H1 (cell line): Measurements from ENCODE around the gene LPGAT1. TPM values are rescaled to one million over a fixed set of nuclear protein-coding genes. Genes with fewer than 3 reads are reported as not detected.

Source experiments
- CTCF ChIA-PET: fragments of 300-600 bp; sonication (Branson Sonifier 250); formaldehyde crosslinking; loops from one replicate; lab custom pipeline; 2021; ENCODE audit not compliant: partially characterized antibody; lab: Charles Lee
- POLR2A ChIA-PET: fragments of 300-600 bp; sonication (Branson Sonifier 250); formaldehyde crosslinking; loops from one replicate; lab custom pipeline; 2021; ENCODE audit warnings: inconsistent platforms; ENCODE audit not compliant: partially characterized antibody; lab: Charles Lee
- DNase-seq, 2 experiments: peaks; one replicate each; pipeline versions ENCODE4 v3.0.0 to v3.0.0-alpha.2; 2010 to 2022; ENCODE audit warnings: low spot score in 2 of 2, low read depth in 1 of 2, mixed read lengths in 1 of 2
- FAIRE-seq: peaks from 2 replicates; lab custom pipeline; 2011; peaks lifted over from hg19 to GRCh38; lab: Jason Lieb, UNC
- H2AFZ ChIP-seq: 2 replicates; pipeline ENCODE4 v1.8.1; 2012; ENCODE audit warnings: low read length, inconsistent platforms
- H2AK5ac ChIP-seq: 2 replicates; pipeline ENCODE4 v1.6.1; 2013; ENCODE audit warnings: low read depth, low read length
- H2BK120ac ChIP-seq: replicated peaks from 2 replicates; pipeline ENCODE3; 2013; ENCODE audit warnings: low read depth, low read length, inconsistent platforms
- H2BK12ac ChIP-seq: 2 replicates; pipeline ENCODE4 v1.6.1; 2013; ENCODE audit warnings: low read depth, low read length
- H2BK15ac ChIP-seq: 2 replicates; pipeline ENCODE4 v1.6.1; 2013; ENCODE audit warnings: low read length
- H2BK20ac ChIP-seq: 2 replicates; pipeline ENCODE4 v1.6.1; 2013; ENCODE audit warnings: low read length
- H2BK5ac ChIP-seq: 2 replicates; pipeline ENCODE4 v1.6.1; 2013; ENCODE audit warnings: low read depth, low read length
- H3K14ac ChIP-seq: 2 replicates; pipeline ENCODE4 v1.6.1; 2013; ENCODE audit warnings: inconsistent platforms; ENCODE audit not compliant: insufficient read length
- H3K18ac ChIP-seq: 2 replicates; pipeline ENCODE4 v1.6.1; 2013; ENCODE audit warnings: low read length; ENCODE audit errors: extremely low read depth
- H3K23ac ChIP-seq: 2 replicates; pipeline ENCODE4 v1.6.1; 2013; ENCODE audit warnings: inconsistent platforms; ENCODE audit not compliant: insufficient read length
- H3K23me2 ChIP-seq: 2 replicates; pipeline ENCODE4 v1.6.1; 2013; ENCODE audit warnings: low read depth, low read length
- H3K27ac ChIP-seq: 2 replicates; pipeline ENCODE4 v1.6.1; 2011; ENCODE audit warnings: low read depth, low read length, inconsistent platforms
- H3K27me3 ChIP-seq, 4 experiments: replicated peaks in 1 of 4; 1 replicate in 1 of 4; 2 replicates in 3 of 4; pipeline versions ENCODE4 v1.6.1 to v1.8.1; 2011 to 2013; ENCODE audit warnings: low read length in 3 of 4, mild to moderate bottlenecking in 3 of 4, inconsistent platforms in 2 of 4, mixed read lengths in 2 of 4, moderate library complexity in 1 of 4; ENCODE audit not compliant: control insufficient read depth in 3 of 4, insufficient read depth in 3 of 4; ENCODE audit errors: extremely low read depth in 1 of 4
- H3K36me3 ChIP-seq, 4 experiments: 2 replicates each; pipeline versions ENCODE4 v1.6.1 to v1.8.1; 2011 to 2013; ENCODE audit warnings: mild to moderate bottlenecking in 4 of 4, low read length in 3 of 4, moderate library complexity in 2 of 4, control low read depth in 1 of 4, inconsistent platforms in 1 of 4; ENCODE audit not compliant: insufficient read depth in 4 of 4, control insufficient read depth in 2 of 4
- H3K4ac ChIP-seq: replicated peaks from 2 replicates; pipeline ENCODE3; 2013; ENCODE audit warnings: low read length, low read depth, mixed read lengths, inconsistent platforms; ENCODE audit not compliant: insufficient read length
- H3K4me1 ChIP-seq, 4 experiments: replicated peaks in 1 of 4; 1 replicate in 1 of 4; 2 replicates in 3 of 4; pipeline versions ENCODE4 v1.6.1 to v1.8.1; 2011 to 2013; ENCODE audit warnings: low read length in 3 of 4, inconsistent platforms in 2 of 4, mixed read lengths in 1 of 4; ENCODE audit not compliant: insufficient read depth in 4 of 4, control insufficient read depth in 3 of 4
- H3K4me2 ChIP-seq, 2 experiments: 2 replicates each; pipeline versions ENCODE4 v1.6.1 to v1.8.1; 2011 to 2013; ENCODE audit warnings: low read depth in 2 of 2, low read length in 2 of 2, control low read depth in 1 of 2, inconsistent platforms in 1 of 2, mild to moderate bottlenecking in 1 of 2; ENCODE audit not compliant: insufficient read depth in 1 of 2
- H3K4me3 ChIP-seq, 4 experiments: fragments of 200-600, 300-600 bp in 1 of 4; sonication (generic), shearing (Covaris generic), sonication (Bioruptor Twin) in 1 of 4; 2 replicates each; pipeline versions ENCODE4 v1.5.1 to v1.8.1; 2011 to 2016; ENCODE audit warnings: low read length in 4 of 4, low read depth in 3 of 4, control low read depth in 2 of 4, inconsistent platforms in 2 of 4, mild to moderate bottlenecking in 2 of 4, mixed read lengths in 1 of 4, moderate library complexity in 1 of 4; ENCODE audit not compliant: insufficient read depth in 2 of 4; ENCODE audit errors: extremely low read depth in 1 of 4
- H3K56ac ChIP-seq: replicated peaks from 2 replicates; pipeline ENCODE3; 2013; ENCODE audit warnings: low read depth, mild to moderate bottlenecking, mixed read lengths, low read length, inconsistent platforms; ENCODE audit not compliant: insufficient read length
- H3K79me1 ChIP-seq: 2 replicates; pipeline ENCODE4 v1.6.1; 2013; ENCODE audit warnings: low read depth, low read length, control low read depth
- H3K79me2 ChIP-seq, 2 experiments: 2 replicates each; pipeline versions ENCODE4 v1.6.1 to v1.8.1; 2012 to 2013; ENCODE audit warnings: low read length in 2 of 2, mild to moderate bottlenecking in 2 of 2, inconsistent platforms in 1 of 2; ENCODE audit not compliant: insufficient read depth in 2 of 2, control insufficient read depth in 1 of 2
- H3K9ac ChIP-seq, 4 experiments: replicated peaks in 1 of 4; 1 replicate in 1 of 4; 2 replicates in 3 of 4; pipeline versions ENCODE4 v1.6.1 to v1.8.1; 2011 to 2013; ENCODE audit warnings: low read depth in 3 of 4, low read length in 3 of 4, control low read depth in 2 of 4, mild to moderate bottlenecking in 2 of 4, moderate library complexity in 2 of 4, inconsistent platforms in 1 of 4; ENCODE audit errors: extremely low read depth in 1 of 4
- H3K9me3 ChIP-seq, 2 experiments: 2 replicates each; pipeline versions ENCODE4 v1.6.1 to v1.8.1; 2012 to 2013; ENCODE audit warnings: mild to moderate bottlenecking in 2 of 2, moderate library complexity in 2 of 2, control low read depth in 1 of 2, inconsistent platforms in 1 of 2, low read depth in 1 of 2, low read length in 1 of 2, mixed read lengths in 1 of 2; ENCODE audit not compliant: insufficient read depth in 2 of 2
- H4K20me1 ChIP-seq, 2 experiments: replicated peaks in 1 of 2; 2 replicates each; pipeline versions ENCODE3 to v1.8.1; 2011 to 2013; ENCODE audit warnings: inconsistent platforms in 2 of 2, low read length in 2 of 2, mild to moderate bottlenecking in 1 of 2; ENCODE audit not compliant: insufficient read depth in 2 of 2, control insufficient read depth in 1 of 2
- H4K5ac ChIP-seq: 2 replicates; pipeline ENCODE4 v1.6.1; 2013; ENCODE audit warnings: low read length, low read depth, mixed read lengths, inconsistent platforms; ENCODE audit not compliant: insufficient read length
- H4K8ac ChIP-seq: 2 replicates; pipeline ENCODE4 v1.8.0; 2013; ENCODE audit warnings: mild to moderate bottlenecking, moderate library complexity, low read length, inconsistent platforms; ENCODE audit not compliant: insufficient read depth; ENCODE audit errors: extremely low read depth
- H4K91ac ChIP-seq: replicated peaks from 2 replicates; pipeline ENCODE3; 2013; ENCODE audit warnings: low read length, mixed read lengths, inconsistent platforms; ENCODE audit not compliant: insufficient read length
- BACH1 ChIP-seq: IDR thresholded peaks from 2 replicates; pipeline ENCODE4 v1.6.1; 2012; ENCODE audit warnings: low read length, improper control_type of control experiment
- BRCA1 ChIP-seq: IDR thresholded peaks from 2 replicates; pipeline ENCODE4 v1.6.1; 2012; ENCODE audit warnings: low read depth, low read length, improper control_type of control experiment
- CBX5 ChIP-seq: fragments of 300-800, 300-1000 bp; sonication (generic); IDR thresholded peaks from 2 replicates; pipeline ENCODE4 v1.7.1; 2016; ENCODE audit warnings: antibody characterized with exemption, low read length, low read depth
- CHD1 ChIP-seq: IDR thresholded peaks from 2 replicates; pipeline ENCODE4 v1.6.1; 2012; ENCODE audit warnings: low read depth, low read length, improper control_type of control experiment
- EP300 ChIP-seq, 2 experiments: IDR thresholded peaks; 1 replicate in 1 of 2; 2 replicates in 1 of 2; pipeline ENCODE4 v1.6.1; 2011 to 2012; ENCODE audit warnings: low read depth in 2 of 2, low read length in 2 of 2, mild to moderate bottlenecking in 2 of 2, borderline replicate concordance in 1 of 2, inconsistent platforms in 1 of 2, moderate library complexity in 1 of 2
- HDAC2 ChIP-seq, 2 experiments: fragments of 300-600 bp in 1 of 2; sonication (generic) in 1 of 2; IDR thresholded peaks; 2 replicates each; pipeline ENCODE4 v1.6.1; 2011 to 2012; ENCODE audit warnings: low read depth in 2 of 2, low read length in 2 of 2, mild to moderate bottlenecking in 2 of 2, moderate library complexity in 2 of 2, borderline replicate concordance in 1 of 2, inconsistent platforms in 1 of 2
- KDM1A ChIP-seq: fragments of 200-600, 300-600 bp; sonication (generic); IDR thresholded peaks from 2 replicates; pipeline ENCODE4 v1.7.1; 2016; ENCODE audit warnings: mild to moderate bottlenecking, low read length, borderline replicate concordance
- POLR2A ChIP-seq, 2 experiments: IDR thresholded peaks; 1 replicate in 1 of 2; 2 replicates in 1 of 2; pipeline ENCODE4 v1.6.1; 2011; ENCODE audit warnings: low read depth in 2 of 2, low read length in 2 of 2, mild to moderate bottlenecking in 2 of 2; ENCODE audit errors: control extremely low read depth in 1 of 2
- POU5F1 ChIP-seq: IDR thresholded peaks from 2 replicates; pipeline ENCODE4 v1.6.1; 2011; ENCODE audit warnings: low read depth, mild to moderate bottlenecking, low read length, moderate library complexity
- RFX5 ChIP-seq: IDR thresholded peaks from 2 replicates; pipeline ENCODE4 v1.6.1; 2011; ENCODE audit warnings: low read depth, low read length, improper control_type of control experiment, borderline replicate concordance
- SIX5 ChIP-seq: IDR thresholded peaks from 2 replicates; pipeline ENCODE4 v1.6.1; 2011; ENCODE audit warnings: mild to moderate bottlenecking, low read depth, low read length
- SP1 ChIP-seq: IDR thresholded peaks from 2 replicates; pipeline ENCODE4 v1.6.1; 2011; ENCODE audit warnings: low read depth, low read length
- SP4 ChIP-seq: IDR thresholded peaks from 2 replicates; pipeline ENCODE4 v1.6.1; 2012; ENCODE audit warnings: low read length, inconsistent platforms
- TAF7 ChIP-seq: optimal IDR thresholded peaks from 2 replicates; pipeline ENCODE3; 2011; ENCODE audit warnings: low read depth, mild to moderate bottlenecking, inconsistent platforms, low read length, moderate library complexity, borderline replicate concordance
- TCF12 ChIP-seq: IDR thresholded peaks from 2 replicates; pipeline ENCODE4 v1.6.1; 2011; ENCODE audit warnings: low read depth, mild to moderate bottlenecking, low read length
- TEAD4 ChIP-seq: IDR thresholded peaks from 2 replicates; pipeline ENCODE4 v1.6.1; 2012; ENCODE audit warnings: low read depth, low read length, inconsistent platforms, mixed read lengths
- WGBS, 2 experiments: shearing (Covaris generic) in 1 of 2; methylation state at CpG; one replicate each; pipeline versions ENCODE4 v1.1.6 to v1.1.7; 2013 to 2015; ENCODE audit warnings: low lambda C conversion rate in 2 of 2, mixed read lengths in 2 of 2, inconsistent platforms in 1 of 2, low coverage in 1 of 2, missing lambda C conversion rate in 1 of 2; ENCODE audit not compliant: insufficient replicate concordance in 2 of 2, insufficient coverage in 1 of 2, insufficient read length in 1 of 2; ENCODE audit errors: extremely low coverage in 1 of 2, missing lambda C conversion rate in 1 of 2; 5-methylcytosine and 5-hydroxymethylcytosine counted together
- polyA plus RNA-seq, 7 experiments: library from polyadenylated mRNA; depleted of rRNA in 3 of 7; stranded (reverse) in 5 of 7; unstranded in 2 of 7; fragments of >200 nt in 5 of 7; fragments of 200-250 nt in 2 of 7; gene quantifications; 1 replicate in 5 of 7; 2 replicates in 1 of 7; 4 replicates in 1 of 7; pipeline versions ENCODE4 v1.2.1 to v1.2.3, GENCODE V29; 2011 to 2013; ENCODE audit warnings: missing spikeins in 2 of 7, mixed read lengths in 2 of 7
- total RNA-seq: library from RNA; stranded (reverse); fragmentation: NEBNext Ultra II Directional; extraction: Animal tissue kit (Norgen Biotek cat#: 25700); gene quantifications from 2 replicates; pipeline ENCODE4 v1.2.1, GENCODE V29; 2021

LPGAT1 gene
- total and polyA plus RNA-seq, 2 of the 8 experiments (the other 6 are each of a cell fraction or from before 2014, with no cell fraction given): 2.3 to 13.5 TPM

DNA sequence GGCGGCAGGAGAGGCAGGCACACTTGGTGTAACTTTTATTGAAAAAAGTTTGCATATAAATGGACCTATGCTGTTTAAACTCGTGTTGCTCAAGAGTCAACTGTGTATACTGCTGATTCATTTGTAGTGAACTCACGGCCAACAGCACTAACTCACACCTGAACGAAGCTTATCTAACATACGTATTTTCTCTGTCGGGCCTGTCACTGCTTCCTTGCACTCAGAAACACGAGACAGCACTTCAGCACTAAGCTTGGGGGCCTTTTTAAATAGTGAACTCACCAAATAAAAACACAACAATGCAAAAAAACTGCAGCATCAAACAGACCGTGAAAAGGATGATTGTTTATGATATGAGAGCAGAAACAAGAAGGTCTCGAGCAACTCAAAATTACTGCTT lies 96.2 kb downstream of the LPGAT1 start:
- Histone ChIP-seq H3K79me2 (no peaks in the 10 kb centered on the region), H3K23ac (no peak overlapping the region), H2AFZ (no peak overlapping the region), H3K14ac (no peak overlapping the region), H2AK5ac (no peak overlapping the region), H2BK5ac (no peak overlapping the region), H3K9me3 (no peaks in the 10 kb centered on the region), H3K4ac (no peak overlapping the region), H2BK15ac (no peak overlapping the region), H3K9ac (no peak overlapping the region), H3K36me3 (no peaks in the 10 kb centered on the region), H4K20me1 (no peaks in the 10 kb centered on the region), H3K18ac (no peak overlapping the region), H3K56ac (no peak overlapping the region), H3K79me1 (no peaks in the 10 kb centered on the region), H3K4me1 (no peaks in the 10 kb centered on the region; a peak in 3 of 7 replicates), H3K23me2 (no peaks in the 10 kb centered on the region), H4K5ac (no peak overlapping the region), H4K8ac (no peak overlapping the region), H3K4me2 (no peak overlapping the region), H2BK12ac (no peak overlapping the region), H4K91ac (no peak overlapping the region), H2BK20ac (no peak overlapping the region), H3K27ac (no peak overlapping the region), H3K27me3 (no peaks in the 10 kb centered on the region; a peak in 1 of 7 replicates), H2BK120ac (no peak overlapping the region), H3K4me3 (no peak overlapping the region)
- POLR2A ChIA-PET: interaction anchor here (1.5 kb wide), 1 partner anchor 14 kb away, joined by 3 read pairs; no protein-coding TSS in a partner anchor
- DNase-seq: no peak
- WGBS, 2 experiments: 86% methylated on average over 9 of the region's 9 CpGs; no CpG with 5 or more reads in 1 of the 2 experiments
- FAIRE-seq: no peak
- CTCF ChIA-PET: interaction anchor here (0.9 to 1.6 kb wide), 4 partner anchors 10 to 150 kb away, joined by 3 read pairs; no protein-coding TSS in a partner anchor
- no peak for TF ChIP-seq POU5F1
- TF ChIP-seq SIX5: no peak
- no peak for TF ChIP-seq CHD1
- TF ChIP-seq KDM1A: no peak
- TF ChIP-seq CBX5: no peak
- TF ChIP-seq TAF7: no peak
- TF ChIP-seq SP1: no peak
- no peak for TF ChIP-seq TEAD4
- TF ChIP-seq TCF12: no peak
- no peak for TF ChIP-seq BACH1
- TF ChIP-seq SP4: no peak
- no peak for TF ChIP-seq RFX5
- no peak for TF ChIP-seq BRCA1
- TF ChIP-seq POLR2A (IDR thresholded peaks at IDR 0.05; ENCODE audit: control extremely low read depth in 1 of 2, low read depth in 2 of 2, low read length in 2 of 2): no peak
- TF ChIP-seq EP300 (IDR thresholded peaks at IDR 0.05; ENCODE audit: borderline replicate concordance in 1 of 2, low read depth in 2 of 2, low read length in 2 of 2): no peak
- TF ChIP-seq HDAC2 (IDR thresholded peaks at IDR 0.05; ENCODE audit: borderline replicate concordance in 1 of 2, low read depth in 2 of 2, low read length in 2 of 2): no peak
